H1 (cell line): ENCODE results near the gene VCPKMT. TPM values are rescaled to one million over a fixed set of nuclear protein-coding genes. Genes with fewer than 3 reads are reported as not detected.

Experiments
- CTCF ChIA-PET: fragments of 300-600 bp; sonication (Branson Sonifier 250); formaldehyde crosslinking; loops from one replicate; lab custom pipeline; 2021; ENCODE audit not compliant: partially characterized antibody; lab: Charles Lee
- POLR2A ChIA-PET: fragments of 300-600 bp; sonication (Branson Sonifier 250); formaldehyde crosslinking; loops from one replicate; lab custom pipeline; 2021; ENCODE audit warnings: inconsistent platforms; ENCODE audit not compliant: partially characterized antibody; lab: Charles Lee
- DNase-seq, 2 experiments: peaks; one replicate each; pipeline versions ENCODE4 v3.0.0 to v3.0.0-alpha.2; 2010 to 2022; ENCODE audit warnings: low spot score in 2 of 2, low read depth in 1 of 2, mixed read lengths in 1 of 2
- FAIRE-seq: peaks from 2 replicates; lab custom pipeline; 2011; peaks lifted over from hg19 to GRCh38; lab: Jason Lieb, UNC
- H2AFZ ChIP-seq: 2 replicates; pipeline ENCODE4 v1.8.1; 2012; ENCODE audit warnings: low read length, inconsistent platforms
- H2AK5ac ChIP-seq: 2 replicates; pipeline ENCODE4 v1.6.1; 2013; ENCODE audit warnings: low read depth, low read length
- H2BK120ac ChIP-seq: replicated peaks from 2 replicates; pipeline ENCODE3; 2013; ENCODE audit warnings: low read depth, low read length, inconsistent platforms
- H2BK12ac ChIP-seq: 2 replicates; pipeline ENCODE4 v1.6.1; 2013; ENCODE audit warnings: low read depth, low read length
- H2BK15ac ChIP-seq: 2 replicates; pipeline ENCODE4 v1.6.1; 2013; ENCODE audit warnings: low read length
- H2BK20ac ChIP-seq: 2 replicates; pipeline ENCODE4 v1.6.1; 2013; ENCODE audit warnings: low read length
- H2BK5ac ChIP-seq: 2 replicates; pipeline ENCODE4 v1.6.1; 2013; ENCODE audit warnings: low read depth, low read length
- H3K14ac ChIP-seq: 2 replicates; pipeline ENCODE4 v1.6.1; 2013; ENCODE audit warnings: inconsistent platforms; ENCODE audit not compliant: insufficient read length
- H3K18ac ChIP-seq: 2 replicates; pipeline ENCODE4 v1.6.1; 2013; ENCODE audit warnings: low read length; ENCODE audit errors: extremely low read depth
- H3K23ac ChIP-seq: 2 replicates; pipeline ENCODE4 v1.6.1; 2013; ENCODE audit warnings: inconsistent platforms; ENCODE audit not compliant: insufficient read length
- H3K23me2 ChIP-seq: 2 replicates; pipeline ENCODE4 v1.6.1; 2013; ENCODE audit warnings: low read depth, low read length
- H3K27ac ChIP-seq: 2 replicates; pipeline ENCODE4 v1.6.1; 2011; ENCODE audit warnings: low read depth, low read length, inconsistent platforms
- H3K27me3 ChIP-seq, 4 experiments: replicated peaks in 1 of 4; 1 replicate in 1 of 4; 2 replicates in 3 of 4; pipeline versions ENCODE4 v1.6.1 to v1.8.1; 2011 to 2013; ENCODE audit warnings: low read length in 3 of 4, mild to moderate bottlenecking in 3 of 4, inconsistent platforms in 2 of 4, mixed read lengths in 2 of 4, moderate library complexity in 1 of 4; ENCODE audit not compliant: control insufficient read depth in 3 of 4, insufficient read depth in 3 of 4; ENCODE audit errors: extremely low read depth in 1 of 4
- H3K36me3 ChIP-seq, 4 experiments: 2 replicates each; pipeline versions ENCODE4 v1.6.1 to v1.8.1; 2011 to 2013; ENCODE audit warnings: mild to moderate bottlenecking in 4 of 4, low read length in 3 of 4, moderate library complexity in 2 of 4, control low read depth in 1 of 4, inconsistent platforms in 1 of 4; ENCODE audit not compliant: insufficient read depth in 4 of 4, control insufficient read depth in 2 of 4
- H3K4ac ChIP-seq: replicated peaks from 2 replicates; pipeline ENCODE3; 2013; ENCODE audit warnings: low read length, low read depth, mixed read lengths, inconsistent platforms; ENCODE audit not compliant: insufficient read length
- H3K4me1 ChIP-seq, 4 experiments: replicated peaks in 1 of 4; 1 replicate in 1 of 4; 2 replicates in 3 of 4; pipeline versions ENCODE4 v1.6.1 to v1.8.1; 2011 to 2013; ENCODE audit warnings: low read length in 3 of 4, inconsistent platforms in 2 of 4, mixed read lengths in 1 of 4; ENCODE audit not compliant: insufficient read depth in 4 of 4, control insufficient read depth in 3 of 4
- H3K4me2 ChIP-seq, 2 experiments: 2 replicates each; pipeline versions ENCODE4 v1.6.1 to v1.8.1; 2011 to 2013; ENCODE audit warnings: low read depth in 2 of 2, low read length in 2 of 2, control low read depth in 1 of 2, inconsistent platforms in 1 of 2, mild to moderate bottlenecking in 1 of 2; ENCODE audit not compliant: insufficient read depth in 1 of 2
- H3K4me3 ChIP-seq, 4 experiments: fragments of 200-600, 300-600 bp in 1 of 4; sonication (generic), shearing (Covaris generic), sonication (Bioruptor Twin) in 1 of 4; 2 replicates each; pipeline versions ENCODE4 v1.5.1 to v1.8.1; 2011 to 2016; ENCODE audit warnings: low read length in 4 of 4, low read depth in 3 of 4, control low read depth in 2 of 4, inconsistent platforms in 2 of 4, mild to moderate bottlenecking in 2 of 4, mixed read lengths in 1 of 4, moderate library complexity in 1 of 4; ENCODE audit not compliant: insufficient read depth in 2 of 4; ENCODE audit errors: extremely low read depth in 1 of 4
- H3K56ac ChIP-seq: replicated peaks from 2 replicates; pipeline ENCODE3; 2013; ENCODE audit warnings: low read depth, mild to moderate bottlenecking, mixed read lengths, low read length, inconsistent platforms; ENCODE audit not compliant: insufficient read length
- H3K79me1 ChIP-seq: 2 replicates; pipeline ENCODE4 v1.6.1; 2013; ENCODE audit warnings: low read depth, low read length, control low read depth
- H3K79me2 ChIP-seq, 2 experiments: 2 replicates each; pipeline versions ENCODE4 v1.6.1 to v1.8.1; 2012 to 2013; ENCODE audit warnings: low read length in 2 of 2, mild to moderate bottlenecking in 2 of 2, inconsistent platforms in 1 of 2; ENCODE audit not compliant: insufficient read depth in 2 of 2, control insufficient read depth in 1 of 2
- H3K9ac ChIP-seq, 4 experiments: replicated peaks in 1 of 4; 1 replicate in 1 of 4; 2 replicates in 3 of 4; pipeline versions ENCODE4 v1.6.1 to v1.8.1; 2011 to 2013; ENCODE audit warnings: low read depth in 3 of 4, low read length in 3 of 4, control low read depth in 2 of 4, mild to moderate bottlenecking in 2 of 4, moderate library complexity in 2 of 4, inconsistent platforms in 1 of 4; ENCODE audit errors: extremely low read depth in 1 of 4
- H3K9me3 ChIP-seq, 2 experiments: 2 replicates each; pipeline versions ENCODE4 v1.6.1 to v1.8.1; 2012 to 2013; ENCODE audit warnings: mild to moderate bottlenecking in 2 of 2, moderate library complexity in 2 of 2, control low read depth in 1 of 2, inconsistent platforms in 1 of 2, low read depth in 1 of 2, low read length in 1 of 2, mixed read lengths in 1 of 2; ENCODE audit not compliant: insufficient read depth in 2 of 2
- H4K20me1 ChIP-seq, 2 experiments: replicated peaks in 1 of 2; 2 replicates each; pipeline versions ENCODE3 to v1.8.1; 2011 to 2013; ENCODE audit warnings: inconsistent platforms in 2 of 2, low read length in 2 of 2, mild to moderate bottlenecking in 1 of 2; ENCODE audit not compliant: insufficient read depth in 2 of 2, control insufficient read depth in 1 of 2
- H4K5ac ChIP-seq: 2 replicates; pipeline ENCODE4 v1.6.1; 2013; ENCODE audit warnings: low read length, low read depth, mixed read lengths, inconsistent platforms; ENCODE audit not compliant: insufficient read length
- H4K8ac ChIP-seq: 2 replicates; pipeline ENCODE4 v1.8.0; 2013; ENCODE audit warnings: mild to moderate bottlenecking, moderate library complexity, low read length, inconsistent platforms; ENCODE audit not compliant: insufficient read depth; ENCODE audit errors: extremely low read depth
- H4K91ac ChIP-seq: replicated peaks from 2 replicates; pipeline ENCODE3; 2013; ENCODE audit warnings: low read length, mixed read lengths, inconsistent platforms; ENCODE audit not compliant: insufficient read length
- ATF3 ChIP-seq: IDR thresholded peaks from 2 replicates; pipeline ENCODE4 v1.6.1; 2011; ENCODE audit warnings: low read depth, mild to moderate bottlenecking, low read length; ENCODE audit not compliant: insufficient read depth
- JUND ChIP-seq: IDR thresholded peaks from 2 replicates; pipeline ENCODE4 v1.6.1; 2011; ENCODE audit warnings: mild to moderate bottlenecking, improper control_type of control experiment, low read length
- KDM5A ChIP-seq: fragments of 200-600 bp; IDR thresholded peaks from 2 replicates; pipeline ENCODE4 v1.7.1; 2012; ENCODE audit warnings: mild to moderate bottlenecking, low read length, inconsistent platforms, mixed read lengths
- POU5F1 ChIP-seq: IDR thresholded peaks from 2 replicates; pipeline ENCODE4 v1.6.1; 2011; ENCODE audit warnings: low read depth, mild to moderate bottlenecking, low read length, moderate library complexity
- RBBP5 ChIP-seq: IDR thresholded peaks from 2 replicates; pipeline ENCODE4 v1.7.1; 2012; ENCODE audit warnings: low read depth, mild to moderate bottlenecking, inconsistent platforms, low read length, moderate library complexity, borderline replicate concordance
- TCF12 ChIP-seq: IDR thresholded peaks from 2 replicates; pipeline ENCODE4 v1.6.1; 2011; ENCODE audit warnings: low read depth, mild to moderate bottlenecking, low read length
- WGBS, 2 experiments: shearing (Covaris generic) in 1 of 2; methylation state at CpG; one replicate each; pipeline versions ENCODE4 v1.1.6 to v1.1.7; 2013 to 2015; ENCODE audit warnings: low lambda C conversion rate in 2 of 2, mixed read lengths in 2 of 2, inconsistent platforms in 1 of 2, low coverage in 1 of 2, missing lambda C conversion rate in 1 of 2; ENCODE audit not compliant: insufficient replicate concordance in 2 of 2, insufficient coverage in 1 of 2, insufficient read length in 1 of 2; ENCODE audit errors: extremely low coverage in 1 of 2, missing lambda C conversion rate in 1 of 2; 5-methylcytosine and 5-hydroxymethylcytosine counted together
- polyA plus RNA-seq, 7 experiments: library from polyadenylated mRNA; depleted of rRNA in 3 of 7; stranded (reverse) in 5 of 7; unstranded in 2 of 7; fragments of >200 nt in 5 of 7; fragments of 200-250 nt in 2 of 7; gene quantifications; 1 replicate in 5 of 7; 2 replicates in 1 of 7; 4 replicates in 1 of 7; pipeline versions ENCODE4 v1.2.1 to v1.2.3, GENCODE V29; 2011 to 2013; ENCODE audit warnings: missing spikeins in 2 of 7, mixed read lengths in 2 of 7
- total RNA-seq: library from RNA; stranded (reverse); fragmentation: NEBNext Ultra II Directional; extraction: Animal tissue kit (Norgen Biotek cat#: 25700); gene quantifications from 2 replicates; pipeline ENCODE4 v1.2.1, GENCODE V29; 2021
- TF ChIP-seq, protein P1 (sequence below): IDR thresholded peaks from 2 replicates; pipeline ENCODE4 v1.6.1; 2012; ENCODE audit warnings: inconsistent platforms

Gene VCPKMT
- total and polyA plus RNA-seq, 2 of the 8 experiments (the other 6 are each of a cell fraction or from before 2014, with no cell fraction given): 3.8 to 7.1 TPM

DNA sequence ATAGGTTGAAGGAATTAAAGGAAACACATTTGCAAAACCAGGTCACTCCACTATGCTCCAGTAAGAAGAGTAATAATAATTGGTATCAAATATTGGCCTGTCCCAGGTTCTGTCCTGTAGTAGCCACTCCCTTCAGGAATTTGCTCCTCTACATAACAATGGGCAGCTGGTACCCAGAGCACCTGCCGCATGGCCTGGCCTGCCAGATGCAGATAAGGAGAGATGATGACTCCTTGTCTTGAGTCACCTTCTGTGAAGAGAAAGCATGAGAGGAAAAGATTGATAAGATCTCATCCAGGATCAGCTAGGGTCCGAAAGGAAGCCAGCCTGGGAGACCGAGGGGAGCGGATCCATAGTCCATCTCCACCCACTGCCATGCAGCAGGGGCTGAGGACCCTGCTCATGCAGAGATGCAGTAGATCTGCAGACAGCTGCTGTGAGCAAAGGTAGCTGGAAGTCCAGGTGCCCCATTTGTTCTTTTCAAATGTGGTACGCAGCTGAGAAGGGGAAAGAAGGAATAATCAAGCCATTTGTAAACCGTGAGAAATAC, 24.3 kb downstream of the VCPKMT start:
- no peak overlapping the region for H2BK20ac ChIP-seq

More for the DNA sequence above, 24.3 kb downstream of the VCPKMT start:
- H2BK15ac ChIP-seq: no peak overlapping the region
- peaks cover 0 to 5% (median 3%) of the 10 kb centered on the region in 4 experiments; a peak in 3 of 7 replicates for H3K4me1 ChIP-seq
- WGBS, 2 experiments: 81% methylated on average over 6 of the region's 6 CpGs; no CpG with 5 or more reads in 1 of the 2 experiments
- no peaks in the 10 kb centered on the region for H3K9me3 ChIP-seq
- H3K23me2 ChIP-seq: no peaks in the 10 kb centered on the region; the same call in 1 of the 2 replicates
- DNase-seq (no peak), FAIRE-seq (no peak)
- H3K79me1 ChIP-seq: no peaks in the 10 kb centered on the region
- ChIA-PET POLR2A (interaction anchor here (1.9 kb wide), 1 partner anchor 24 kb away, joined by 5 read pairs; the partner anchor contains the start of gene VCPKMT), CTCF (interaction anchor here (1.1 to 4.2 kb wide), 8 partner anchors 9 to 230 kb away, joined by 3 to 47 read pairs (median 4); no protein-coding TSS in a partner anchor)
- H3K9ac ChIP-seq: no peak overlapping the region
- H2BK120ac ChIP-seq: no peak overlapping the region
- no peak overlapping the region for H3K4ac ChIP-seq
- H3K56ac ChIP-seq: no peak overlapping the region
- no peaks in the 10 kb centered on the region for H4K20me1 ChIP-seq
- H3K27ac ChIP-seq: no peak overlapping the region
- no peak overlapping the region for H3K18ac ChIP-seq
- no peak overlapping the region for H4K5ac ChIP-seq
- no peaks in the 10 kb centered on the region; a peak in 1 of 7 replicates for H3K27me3 ChIP-seq
- H4K91ac ChIP-seq: no peak overlapping the region
- no peak overlapping the region for H2BK5ac ChIP-seq
- no peaks in the 10 kb centered on the region for H3K36me3 ChIP-seq
- H2AK5ac ChIP-seq: no peak overlapping the region
- TF ChIP-seq, protein P1, sequence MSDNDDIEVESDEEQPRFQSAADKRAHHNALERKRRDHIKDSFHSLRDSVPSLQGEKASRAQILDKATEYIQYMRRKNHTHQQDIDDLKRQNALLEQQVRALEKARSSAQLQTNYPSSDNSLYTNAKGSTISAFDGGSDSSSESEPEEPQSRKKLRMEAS: peak; percentile 67
- TF ChIP-seq JUND: no peak
- TF ChIP-seq TCF12: no peak
- no peak for TF ChIP-seq KDM5A
- TF ChIP-seq RBBP5: no peak
- TF ChIP-seq ATF3: no peak
- TF ChIP-seq POU5F1: peak; percentile 52; the same call in 1 of the 2 replicates
- H3K4me2 ChIP-seq: no peak overlapping the region
- no peak overlapping the region for H3K23ac ChIP-seq
- H4K8ac ChIP-seq: no peak overlapping the region; the same call in 1 of the 2 replicates
- no peaks in the 10 kb centered on the region for H3K79me2 ChIP-seq
- no peak overlapping the region for H3K14ac ChIP-seq
- H2BK12ac ChIP-seq: no peak overlapping the region
- no peak overlapping the region for H3K4me3 ChIP-seq
- no peak overlapping the region for H2AFZ ChIP-seq
